Activated T-cell treated with anti-CD3 and anti-CD28 coated beads for 1 hour (primary cell): Measurements from ENCODE around the gene OPCML.

Source experiments
- DNase-seq: peaks from one replicate; pipeline ENCODE4 v3.0.0-alpha.2; 2020; ENCODE audit warnings: low read depth

Gene OPCML

DNA sequence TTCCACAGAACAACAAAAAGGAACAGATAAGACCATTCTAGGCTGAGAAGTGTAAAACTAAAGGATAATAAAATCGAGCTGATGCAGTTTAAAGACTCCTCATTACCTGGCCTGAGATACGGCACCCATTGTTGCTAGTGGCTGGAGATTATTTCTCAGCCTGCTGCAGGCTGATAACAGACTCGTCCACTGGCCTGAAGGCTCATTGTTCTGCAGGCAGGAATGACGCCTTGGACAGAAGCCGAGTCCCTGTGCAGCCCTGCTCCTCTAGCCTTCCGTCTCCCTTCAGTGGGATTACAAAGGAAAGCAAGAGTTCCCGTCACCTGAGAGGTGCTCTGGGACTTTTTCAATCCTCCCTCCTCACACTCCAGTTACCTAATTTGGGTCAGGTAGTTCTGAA lies 1065.3 kb downstream of the OPCML start:
- no peak for DNase-seq

DNA sequence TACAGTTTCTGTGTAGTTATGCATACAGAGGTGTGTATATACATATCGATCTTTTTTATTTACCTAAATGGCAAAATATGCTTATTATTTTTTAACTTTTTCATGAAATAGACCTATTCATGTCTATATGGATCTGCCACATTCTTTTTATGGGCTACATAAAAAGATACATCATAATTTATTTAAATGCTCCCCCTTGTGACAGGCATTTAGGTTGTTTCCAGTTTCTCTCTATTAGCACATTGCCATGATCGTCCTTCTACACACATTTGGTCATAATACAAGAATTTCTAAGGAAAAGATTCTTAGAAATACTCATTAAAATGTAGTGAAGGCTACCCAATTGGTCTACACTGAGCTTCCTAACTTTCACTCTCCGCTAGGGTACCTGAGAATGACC lies 1067.4 kb downstream of the OPCML start:
- no peak for DNase-seq

DNA sequence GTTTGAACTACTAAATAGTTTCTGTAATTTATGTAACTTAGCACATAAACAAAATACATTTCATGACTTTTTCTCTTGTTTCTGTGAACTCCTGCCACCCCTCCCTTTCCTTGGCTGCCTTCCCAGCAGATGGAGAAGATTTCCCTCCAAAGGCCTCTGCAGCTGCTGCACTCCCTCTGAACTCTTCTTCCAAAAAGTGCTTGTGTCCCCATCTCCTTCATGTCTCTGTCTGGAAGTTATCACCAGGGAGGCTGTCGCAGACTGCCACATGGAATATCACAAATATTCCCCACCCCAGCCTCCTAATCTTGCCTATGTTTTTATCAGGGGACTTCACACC lies 1068.3 kb downstream of the OPCML start:
- DNase-seq: no peak

DNA sequence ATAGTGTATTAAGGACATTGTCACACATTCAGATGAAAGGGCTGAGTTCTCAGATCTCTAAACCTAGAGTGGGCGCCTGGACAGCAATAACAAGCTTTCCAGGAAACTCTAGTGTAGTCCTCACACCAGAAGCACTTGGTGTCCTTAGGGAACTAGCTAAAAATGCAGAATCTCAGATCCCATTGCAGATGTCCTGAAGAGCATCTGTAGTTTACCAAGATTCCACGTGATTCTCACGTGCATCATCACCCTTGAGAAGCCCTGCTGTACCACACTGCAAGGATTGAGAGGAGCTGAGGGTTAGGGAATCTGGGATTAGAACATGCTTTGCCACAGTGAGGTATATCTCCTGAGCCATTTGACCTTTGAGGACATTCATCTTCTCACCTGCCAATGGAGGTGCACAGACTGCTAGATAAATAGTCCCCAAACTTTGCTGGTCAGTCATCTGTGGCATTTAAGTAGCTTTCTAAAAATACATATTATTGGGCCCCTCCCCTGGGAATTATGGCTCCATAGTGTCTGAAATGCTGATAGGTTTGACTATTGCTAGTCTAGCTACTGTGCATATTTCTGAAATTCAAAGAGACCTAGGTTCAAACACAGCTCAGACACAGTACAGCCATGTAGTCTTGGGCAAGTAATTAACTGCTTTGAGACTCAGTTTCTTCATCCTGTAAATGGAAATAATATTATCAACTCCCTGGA lies 1068.9 kb downstream of the OPCML start:
- no peak for DNase-seq

DNA sequence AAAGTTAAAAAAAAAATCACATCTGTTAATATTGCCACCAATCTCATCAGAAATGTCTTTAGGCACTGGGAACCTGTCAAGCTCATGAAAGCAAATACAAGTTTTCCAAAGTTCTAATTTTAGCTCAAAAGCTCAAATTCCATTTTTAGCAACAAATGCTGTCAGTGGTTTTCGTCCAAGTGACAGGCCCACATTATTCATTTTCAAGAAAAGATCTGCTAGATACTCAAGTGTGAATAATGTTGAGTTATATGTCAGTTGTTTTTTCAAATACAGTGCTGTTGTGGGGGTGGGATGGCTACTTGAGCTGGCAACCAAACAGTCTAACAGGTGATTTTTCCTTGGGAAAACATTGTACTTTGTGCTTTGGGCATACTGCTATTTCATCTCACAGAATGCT lies 1072.6 kb downstream of the OPCML start:
- no peak for DNase-seq

DNA sequence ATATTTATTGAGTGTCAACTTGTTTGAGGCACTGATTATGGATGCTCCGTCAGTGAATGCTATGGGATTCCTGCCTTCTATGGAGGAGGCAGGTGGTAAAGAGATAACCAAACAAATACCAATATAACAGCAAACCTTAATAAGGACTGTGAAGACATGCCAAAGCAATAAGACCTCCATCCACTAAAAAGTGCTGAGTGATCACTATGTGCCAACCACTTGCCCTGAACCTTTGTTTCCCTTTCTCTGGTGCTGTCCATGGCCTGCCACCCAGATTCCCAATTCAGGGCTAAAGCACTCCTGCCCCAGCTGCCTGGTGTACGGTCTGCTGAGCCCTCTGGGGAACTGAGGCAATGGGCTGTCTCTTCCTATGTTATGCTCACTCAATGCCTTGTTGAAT lies 1074.9 kb downstream of the OPCML start:
- DNase-seq: no peak

DNA sequence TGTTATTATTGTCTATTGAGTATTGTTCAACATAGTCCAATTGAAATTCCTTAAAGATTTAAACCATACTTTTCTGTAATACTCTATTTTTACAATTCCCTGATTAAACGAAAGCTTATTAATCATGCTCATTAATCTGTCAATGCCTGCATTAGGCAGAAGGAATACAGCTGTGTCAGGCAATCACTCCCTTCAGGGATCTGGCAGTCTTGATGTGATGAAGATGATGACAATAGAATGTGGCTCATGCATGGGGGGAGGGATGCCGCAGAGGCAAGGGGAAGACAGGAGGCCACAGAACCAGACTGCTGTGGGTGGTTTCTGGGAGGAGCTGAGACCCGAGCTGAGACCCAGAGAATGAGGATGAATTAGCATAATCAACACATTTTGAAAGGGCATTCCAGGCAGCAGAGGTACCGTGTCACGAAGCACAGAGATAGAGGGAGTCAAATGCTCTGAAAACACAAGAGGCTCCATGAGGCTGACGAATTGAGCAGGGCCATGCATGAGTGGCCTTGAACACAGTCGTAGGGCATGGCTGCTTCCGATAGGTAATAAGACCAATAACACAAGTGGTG lies 1075.5 kb downstream of the OPCML start:
- DNase-seq: no peak

DNA sequence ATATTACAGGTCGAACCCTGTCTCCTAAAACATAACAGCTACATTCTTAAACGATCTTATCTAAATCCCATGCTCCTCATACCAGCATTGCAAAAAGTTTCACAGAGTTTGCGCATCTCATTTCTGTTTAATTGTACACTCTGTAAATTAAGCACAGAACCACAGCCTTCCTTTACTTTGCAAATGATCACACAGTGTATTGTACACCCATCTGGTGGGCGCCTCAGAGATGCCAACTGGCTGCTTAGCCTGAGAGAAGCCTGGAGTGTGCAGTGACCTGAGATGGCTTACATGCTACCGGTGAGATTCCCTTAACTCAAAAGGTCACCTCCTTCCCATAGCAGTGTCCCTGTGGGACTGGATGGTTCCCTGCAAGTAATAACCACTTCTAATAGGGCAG lies 1077.3 kb downstream of the OPCML start:
- no peak for DNase-seq

DNA sequence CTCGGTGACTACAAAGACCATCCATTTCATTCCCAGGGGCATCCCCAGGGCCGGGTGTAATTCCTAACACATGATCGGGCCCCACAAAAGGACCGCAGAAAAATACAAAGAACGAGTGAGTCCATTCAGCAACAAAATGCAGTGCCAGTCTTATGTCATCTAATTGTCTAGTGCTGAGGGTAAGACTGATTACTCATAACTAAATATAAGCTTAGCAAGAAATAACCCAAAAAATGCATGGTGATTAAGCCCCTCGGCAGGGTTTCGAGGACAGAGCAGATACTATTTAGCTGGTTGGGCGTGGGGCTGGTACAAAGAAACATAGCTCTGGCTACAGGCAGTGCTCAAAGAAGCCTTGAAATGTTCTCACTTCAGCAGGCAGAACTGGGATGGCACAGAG lies 1078.9 kb downstream of the OPCML start:
- no peak for DNase-seq

DNA sequence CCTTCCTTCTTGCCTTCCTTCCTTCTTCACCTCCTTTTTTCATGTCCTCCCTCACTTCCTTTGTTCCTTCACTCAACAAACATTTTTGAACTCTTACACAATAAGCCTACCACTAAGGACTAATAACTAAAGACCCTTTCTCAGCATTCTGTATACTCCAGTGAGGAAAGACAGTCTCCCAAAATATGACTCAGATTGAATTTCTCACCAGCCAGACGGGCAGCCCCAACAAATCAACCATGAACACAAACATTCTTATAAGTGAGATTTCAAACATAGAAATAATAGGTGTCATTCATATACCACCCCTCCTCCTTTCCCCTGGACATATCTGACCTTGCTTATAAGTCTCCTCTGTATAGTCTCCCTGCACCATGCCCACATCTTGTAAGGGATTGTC lies 1079.7 kb downstream of the OPCML start:
- no peak for DNase-seq

DNA sequence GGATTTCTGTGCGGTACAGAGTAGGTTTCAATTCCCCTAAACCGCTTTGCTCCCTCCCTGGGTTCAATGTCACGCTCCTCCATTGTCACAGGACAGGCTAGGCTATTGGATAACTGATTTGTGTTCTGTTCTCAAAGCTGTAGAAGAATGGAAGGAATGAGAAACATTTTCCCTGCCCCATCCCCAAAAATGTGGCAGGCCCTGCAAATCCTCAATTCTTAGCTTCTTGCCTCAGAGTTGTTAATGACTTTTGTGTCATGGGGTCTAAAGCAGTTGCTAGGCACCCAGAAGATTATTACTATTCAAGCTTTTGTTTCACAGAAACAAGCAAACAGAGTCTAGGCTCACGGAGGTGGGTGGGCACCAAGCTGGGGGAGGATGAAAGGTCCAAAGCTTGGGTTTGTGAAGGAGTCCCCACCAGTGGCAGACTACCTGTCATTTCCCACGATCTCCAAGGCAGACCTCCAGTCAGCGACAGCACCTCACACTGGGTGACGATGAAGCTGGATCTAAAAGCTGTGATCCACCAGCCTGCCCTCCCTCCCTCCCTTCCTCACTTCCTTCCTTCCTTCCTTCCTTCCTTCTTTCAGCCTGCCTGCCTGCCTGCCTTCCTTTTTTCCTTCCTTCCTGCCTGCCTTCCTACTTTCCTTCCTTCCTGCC lies 1080.2 kb downstream of the OPCML start:
- no peak for DNase-seq

DNA sequence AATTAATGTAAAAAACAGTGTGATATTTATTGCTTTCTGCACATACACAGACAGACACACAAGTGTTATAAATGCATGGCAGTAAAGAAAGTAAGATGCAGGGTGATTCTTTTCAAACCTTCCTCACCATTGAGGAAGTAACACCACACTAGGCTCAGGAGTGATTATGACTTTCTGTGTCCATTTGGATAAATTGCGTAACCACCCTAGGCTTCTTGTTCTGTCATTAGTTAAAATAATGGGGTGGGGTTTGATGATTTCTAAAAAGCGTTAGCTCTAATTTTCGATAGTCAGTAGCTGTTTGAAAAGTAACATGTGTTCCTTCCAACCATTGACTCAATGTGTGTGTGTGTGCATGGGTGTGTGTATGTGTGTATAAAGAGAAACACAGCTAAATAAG lies 1081.7 kb downstream of the OPCML start:
- no peak for DNase-seq

DNA sequence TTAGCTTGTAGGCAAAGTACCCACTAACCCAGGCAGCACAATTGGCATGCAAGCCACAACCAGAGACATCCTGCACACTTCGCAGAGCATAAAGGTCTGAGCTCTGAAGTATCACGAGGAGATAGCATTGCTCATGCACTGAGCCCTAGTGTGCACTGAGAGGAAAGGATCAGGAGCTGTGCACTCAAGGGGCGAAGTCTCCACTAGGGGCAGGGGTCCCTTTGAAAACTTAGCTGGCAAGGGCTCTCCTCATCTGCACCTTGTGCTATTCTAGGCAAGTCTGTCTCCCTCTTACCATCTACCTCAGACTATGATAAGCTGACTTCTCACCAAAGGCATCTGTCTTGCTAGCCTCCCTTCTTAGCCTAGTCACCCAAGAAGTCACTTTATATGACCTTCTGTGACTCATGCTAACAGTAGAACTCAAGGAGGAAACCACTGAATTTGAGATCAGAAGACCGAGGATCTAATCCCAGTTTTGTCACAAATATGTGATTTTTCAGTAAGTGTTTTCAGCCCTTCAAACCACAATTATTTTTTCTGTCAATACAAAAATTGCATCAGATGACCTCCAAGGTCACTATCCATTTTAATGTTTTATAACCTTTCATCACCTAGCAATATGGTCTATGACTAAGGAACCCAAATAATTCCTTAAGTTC lies 1083.8 kb downstream of the OPCML start:
- no peak for DNase-seq

DNA sequence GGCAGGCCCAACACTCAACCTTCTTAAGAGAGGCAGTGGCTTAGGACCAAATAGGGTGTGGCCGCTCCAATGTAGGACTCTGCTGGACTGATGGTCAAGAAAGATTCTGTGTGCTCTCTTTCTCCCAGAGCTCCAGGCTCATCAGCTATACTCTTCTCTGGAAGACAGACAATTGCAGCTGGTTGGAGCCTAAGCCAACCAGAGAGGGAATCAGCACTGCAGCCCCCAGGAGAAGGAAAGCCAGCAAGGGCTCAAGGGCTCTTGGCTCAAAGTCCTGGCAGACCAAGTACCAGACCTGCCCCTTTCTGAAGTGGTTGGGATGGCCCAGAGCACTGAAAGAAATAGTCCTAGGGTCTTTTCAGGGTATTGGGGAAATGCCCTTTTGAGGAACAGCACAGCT lies 1084.5 kb downstream of the OPCML start:
- DNase-seq: no peak

DNA sequence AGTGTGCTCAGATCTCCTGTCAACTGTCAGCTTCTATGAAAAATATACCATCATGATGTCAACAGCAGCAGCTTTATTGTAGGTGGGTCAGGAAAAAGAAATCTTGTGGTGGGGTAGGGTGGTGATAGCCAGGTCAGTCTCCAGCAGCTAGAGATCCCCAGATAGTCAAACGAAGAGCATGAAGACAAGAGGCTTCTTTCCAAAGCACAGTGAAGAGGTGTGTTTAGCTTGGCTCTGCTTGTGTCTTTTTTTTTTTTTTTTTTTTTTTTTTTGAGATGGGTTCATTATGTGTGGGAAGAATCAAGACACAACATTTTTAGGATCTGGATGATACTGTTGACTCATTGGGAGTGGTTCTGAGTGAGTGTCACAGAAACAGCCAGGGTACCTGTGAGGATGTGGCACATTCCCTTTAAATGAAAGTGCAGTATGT lies 1086.4 kb downstream of the OPCML start:
- DNase-seq: no peak

DNA sequence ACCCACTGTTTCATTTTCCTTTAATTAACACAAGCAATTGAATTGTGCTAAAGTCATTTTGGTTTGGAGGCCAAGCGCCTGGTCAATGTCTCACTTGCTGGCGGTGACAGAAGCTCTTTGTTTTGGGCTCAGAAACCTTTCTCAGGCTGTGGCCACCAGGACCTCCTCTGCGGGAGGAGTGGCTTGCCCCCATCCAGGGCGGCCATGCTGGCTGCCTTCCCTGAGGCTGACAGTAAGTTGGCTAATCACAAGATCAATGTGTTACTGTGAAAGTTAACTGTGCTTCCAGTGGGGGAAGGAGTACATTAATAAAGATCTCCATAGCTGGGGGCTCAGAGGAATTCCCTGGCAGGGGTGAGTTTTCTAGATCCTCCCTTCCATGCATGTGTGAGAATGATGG lies 1087.4 kb downstream of the OPCML start:
- DNase-seq: no peak

DNA sequence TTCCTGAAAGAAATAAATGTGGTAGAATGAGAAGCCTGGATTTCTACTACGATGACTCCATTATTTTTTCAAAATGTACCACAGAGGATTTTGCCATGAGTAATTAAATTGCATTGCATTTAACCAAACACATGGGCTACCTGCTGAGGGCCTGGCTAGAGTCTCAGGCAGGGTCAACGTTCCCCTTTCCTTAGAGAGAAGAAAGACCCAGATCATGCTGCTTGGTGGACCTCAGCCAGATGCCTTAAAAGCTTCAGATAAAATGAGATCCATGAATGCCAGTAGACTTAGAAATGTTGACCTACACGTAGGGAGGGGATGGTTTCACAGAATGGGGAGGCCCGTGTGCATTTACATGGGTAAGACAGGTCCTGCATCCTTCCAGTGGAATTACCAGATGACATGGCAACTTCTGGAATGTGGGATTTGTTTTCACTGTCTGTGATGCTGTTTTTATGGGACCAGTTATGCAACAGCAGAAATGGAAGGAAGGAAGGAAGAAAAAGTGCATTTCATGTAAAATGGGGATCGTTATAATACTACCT lies 1092.5 kb downstream of the OPCML start:
- no peak for DNase-seq

DNA sequence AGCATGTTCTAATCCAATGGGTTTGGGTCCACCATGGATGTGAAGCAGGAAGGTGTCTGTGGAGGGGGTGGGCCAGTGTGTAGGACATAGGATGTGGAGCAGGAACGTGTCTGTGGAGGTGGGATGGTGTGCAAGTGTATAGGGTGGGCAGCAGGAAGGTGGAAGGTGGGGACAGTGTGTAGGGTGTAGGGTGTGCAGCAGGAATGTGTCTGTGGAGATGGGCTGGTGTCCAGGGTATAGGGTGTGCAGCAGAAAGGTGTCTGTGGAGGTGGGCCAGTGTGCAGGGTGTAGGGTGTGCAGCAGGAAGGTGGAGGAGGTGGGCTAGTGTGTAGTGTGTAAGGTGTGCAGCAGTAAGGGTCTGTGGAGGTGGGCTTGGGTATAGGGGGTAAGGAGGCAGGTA lies 1093.9 kb downstream of the OPCML start:
- DNase-seq: no peak

DNA sequence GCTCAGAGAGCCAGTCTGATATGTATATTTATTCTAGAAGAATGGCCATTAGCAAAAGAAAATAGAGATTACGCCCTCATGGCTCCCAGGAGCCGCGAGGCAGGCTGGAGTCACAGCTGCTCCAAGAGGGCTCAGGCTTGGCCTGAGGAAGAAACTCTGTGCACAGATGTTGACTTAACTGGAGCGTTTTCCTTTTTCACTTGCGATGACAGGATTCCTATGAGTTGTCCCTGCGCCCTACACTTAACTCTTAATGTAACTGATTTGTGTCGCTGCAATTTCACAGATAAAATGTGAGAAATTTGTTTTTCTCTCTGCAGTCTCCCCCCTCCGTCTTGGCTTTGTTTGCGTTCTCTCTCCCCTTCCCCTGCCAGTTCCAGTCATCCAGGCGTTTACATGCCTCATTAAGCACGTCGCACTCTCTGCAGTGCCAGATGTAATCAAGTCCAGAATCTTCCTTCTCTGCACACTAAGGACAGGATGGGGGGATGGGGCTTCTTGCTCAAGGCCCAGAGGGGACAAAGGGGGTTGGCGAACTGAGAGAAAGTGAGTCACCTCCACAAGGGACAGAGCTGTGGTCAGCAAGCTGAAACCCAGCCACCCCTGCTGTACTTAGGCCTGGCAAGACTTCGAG lies 1101.8 kb downstream of the OPCML start:
- DNase-seq: no peak

DNA sequence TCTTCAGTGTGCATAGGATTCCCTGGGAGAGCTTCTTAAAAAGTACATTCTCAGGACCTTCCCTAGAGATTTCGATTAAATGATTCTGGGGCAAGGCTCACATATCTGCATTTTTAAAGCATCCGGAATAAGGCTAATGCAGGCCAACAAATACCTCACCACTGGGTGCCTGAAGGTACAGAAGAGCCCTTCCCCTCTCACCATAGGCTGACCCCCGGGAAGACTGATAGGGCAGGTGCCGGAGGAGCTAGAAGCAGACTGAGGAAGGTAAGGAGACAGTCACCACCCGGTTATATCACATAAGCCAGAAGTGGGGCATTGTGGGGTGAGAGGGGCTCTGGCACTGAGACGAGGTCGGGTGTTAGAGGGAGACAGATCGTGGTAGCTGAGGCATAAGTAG lies 1102.6 kb downstream of the OPCML start:
- no peak for DNase-seq

DNA sequence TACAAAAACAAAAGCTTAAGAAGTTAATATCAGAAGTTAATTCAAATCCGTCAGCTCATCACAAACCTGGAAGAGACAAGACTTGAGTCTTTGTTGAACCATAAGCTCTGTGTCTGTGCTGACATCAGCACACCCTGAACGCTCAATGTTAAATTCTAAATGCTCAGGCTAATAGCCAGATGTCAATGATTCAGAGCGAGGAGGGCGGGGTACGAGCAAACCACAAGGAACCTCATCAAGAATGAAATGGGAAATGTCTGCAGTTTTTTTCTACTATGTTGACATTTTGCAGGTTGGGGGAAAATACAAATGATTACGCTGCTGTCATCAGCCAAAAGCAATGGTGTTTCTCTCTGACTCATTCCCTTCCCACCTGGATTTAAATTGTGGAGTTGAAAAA lies 1104.7 kb downstream of the OPCML start:
- no peak for DNase-seq

DNA sequence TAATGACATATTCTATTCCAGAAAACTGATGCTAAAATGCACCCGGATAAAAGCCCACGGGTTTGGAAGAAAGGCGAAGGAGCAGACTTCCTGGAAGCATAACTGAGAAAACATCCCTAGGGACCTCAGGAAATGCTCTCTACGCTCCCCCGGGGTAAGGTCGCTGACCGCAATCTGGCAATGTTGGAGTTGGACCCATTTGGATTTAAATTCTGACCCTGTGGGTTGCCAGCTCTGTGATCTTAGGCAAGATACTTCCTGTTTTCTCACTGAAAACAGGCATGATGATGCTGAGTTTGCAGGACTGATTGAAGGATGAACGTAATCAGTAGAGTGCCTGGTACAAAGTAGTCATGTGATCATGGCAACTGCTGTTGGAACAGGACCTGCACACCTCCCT lies 1107.9 kb downstream of the OPCML start:
- no peak for DNase-seq

DNA sequence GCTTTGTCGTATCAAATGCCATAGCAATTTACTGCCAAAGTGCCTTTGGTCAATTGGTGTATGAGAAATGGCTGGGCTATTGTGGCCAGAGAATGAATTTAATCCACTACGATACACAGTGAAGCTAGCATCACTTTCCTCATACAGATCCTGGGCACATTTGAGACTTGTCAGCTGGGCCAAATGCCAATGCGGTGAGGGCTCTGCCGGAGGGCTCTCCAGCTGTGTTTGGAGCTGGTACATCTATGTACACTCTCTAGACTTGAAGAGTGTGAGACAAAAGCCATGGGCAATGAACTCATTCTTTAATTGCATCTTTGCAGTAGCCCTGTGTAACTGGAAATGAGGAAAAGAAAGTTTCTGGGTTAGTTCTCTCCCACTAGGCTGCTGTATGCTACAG lies 1109.0 kb downstream of the OPCML start:
- no peak for DNase-seq
